HepG2 (cell line): ENCODE measurements around the gene PPP2R2C. TPM values are rescaled to one million over a fixed set of nuclear protein-coding genes. Genes with fewer than 3 reads are reported as not detected.

Experiments
- ASH2L ChIP-seq: fragments of 300-600, 200-600 bp; sonication (generic); IDR thresholded peaks from 2 replicates; pipeline ENCODE4 v1.7.0; 2017; ENCODE audit warnings: low read depth, mild to moderate bottlenecking, moderate library complexity, mixed read lengths, low read length; ENCODE audit not compliant: insufficient read length
- BRD4 ChIP-seq: sonication (generic); formaldehyde crosslinking; IDR thresholded peaks from 2 replicates; pipeline ENCODE4 v1.4.0; 2020; ENCODE audit warnings: missing genetic modification reagents
- DMAP1 ChIP-seq: IDR thresholded peaks from 2 replicates; pipeline ENCODE4 v1.6.1; 2016
- ELF3 ChIP-seq: IDR thresholded peaks from 2 replicates; pipeline ENCODE4 v1.6.1; 2016; ENCODE audit warnings: missing genetic modification reagents, missing compliant biosample characterization
- FOXP4 ChIP-seq: sonication (generic); formaldehyde crosslinking; IDR thresholded peaks from 2 replicates; pipeline ENCODE4 v1.4.0; 2020; ENCODE audit warnings: missing genetic modification reagents
- HES4 ChIP-seq: sonication (generic); formaldehyde crosslinking; IDR thresholded peaks from 2 replicates; pipeline ENCODE4 v1.9.0; 2021; ENCODE audit warnings: mild to moderate bottlenecking, missing genetic modification reagents, borderline replicate concordance
- JARID2 ChIP-seq: sonication (generic); formaldehyde crosslinking; IDR thresholded peaks from 2 replicates; pipeline ENCODE4 v1.8.1; 2023; ENCODE audit warnings: missing genetic modification reagents, inconsistent platforms; ENCODE audit not compliant: insufficient replicate concordance
- MEF2D ChIP-seq: sonication (generic); formaldehyde crosslinking; IDR thresholded peaks from 2 replicates; pipeline ENCODE4 v1.5.1; 2020; ENCODE audit warnings: mild to moderate bottlenecking, missing genetic modification reagents
- NAIF1 ChIP-seq: sonication (generic); formaldehyde crosslinking; IDR thresholded peaks from 2 replicates; pipeline ENCODE4 v1.5.0; 2020; ENCODE audit warnings: mild to moderate bottlenecking, missing genetic modification reagents, borderline replicate concordance
- NFE2L2 ChIP-seq: fragments of 150-350 bp; IDR thresholded peaks from 2 replicates; pipeline ENCODE4 v1.6.1; 2014; ENCODE audit warnings: low read length
- POLR2AphosphoS5 ChIP-seq: IDR thresholded peaks from 2 replicates; pipeline ENCODE4 v1.6.1; 2012; ENCODE audit warnings: low read depth, low read length
- TOE1 ChIP-seq: sonication (generic); formaldehyde crosslinking; IDR thresholded peaks from 2 replicates; pipeline ENCODE4 v1.4.0; 2020; ENCODE audit warnings: mild to moderate bottlenecking, missing genetic modification reagents
- USF2 ChIP-seq, 2 experiments: sonication (generic) in 1 of 2; formaldehyde crosslinking in 1 of 2; IDR thresholded peaks; 2 replicates each; pipeline versions ENCODE4 v1.5.1 to v1.6.1; 2011 to 2020; ENCODE audit warnings: borderline replicate concordance in 1 of 2, low read depth in 1 of 2, low read length in 1 of 2, mild to moderate bottlenecking in 1 of 2, missing genetic modification reagents in 1 of 2, moderate library complexity in 1 of 2
- ZNF124 ChIP-seq: sonication (generic); formaldehyde crosslinking; IDR thresholded peaks from 2 replicates; pipeline ENCODE4 v1.4.0; 2020; ENCODE audit warnings: missing genetic modification reagents
- ZNF512 ChIP-seq: sonication (generic); formaldehyde crosslinking; IDR thresholded peaks from 2 replicates; pipeline ENCODE4 v1.4.0; 2020; ENCODE audit warnings: mild to moderate bottlenecking, missing genetic modification reagents
- ZNF543 ChIP-seq: sonication (generic); formaldehyde crosslinking; IDR thresholded peaks from 2 replicates; pipeline ENCODE4 v1.4.0; 2020; ENCODE audit warnings: mild to moderate bottlenecking, missing genetic modification reagents
- ZNF775 ChIP-seq: sonication (generic); formaldehyde crosslinking; IDR thresholded peaks from 2 replicates; pipeline ENCODE4 v1.4.0; 2020; ENCODE audit warnings: missing genetic modification reagents, mild to moderate bottlenecking, moderate library complexity, borderline replicate concordance
- ZNF816 ChIP-seq: sonication (generic); formaldehyde crosslinking; IDR thresholded peaks from 2 replicates; pipeline ENCODE4 v1.8.0; 2022; ENCODE audit warnings: missing genetic modification reagents, mild to moderate bottlenecking, borderline replicate concordance
- ZNF841 ChIP-seq: sonication (generic); formaldehyde crosslinking; IDR thresholded peaks from 2 replicates; pipeline ENCODE4 v1.8.1; 2023; ENCODE audit warnings: missing genetic modification reagents, borderline replicate concordance
- polyA plus RNA-seq, 8 experiments: library from polyadenylated mRNA; depleted of rRNA in 3 of 8; stranded (reverse) in 7 of 8; unstranded in 1 of 8; fragments of >200 nt; fragmentation: Illumina TruSeq in 4 of 8; extraction: Trizol in 4 of 8; gene quantifications; 2 replicates each; pipeline versions ENCODE4 v1.2.1 to v1.2.3, GENCODE V29; 2011 to 2016; ENCODE audit warnings: low read depth in 4 of 8, missing spikeins in 1 of 8, mixed read lengths in 1 of 8; ENCODE audit not compliant: insufficient read depth in 1 of 8
- total RNA-seq, 5 experiments: library from RNA; depleted of rRNA; stranded (reverse); fragments of >200 nt; fragmentation: Illumina TruSeq; extraction: Trizol; gene quantifications; 2 replicates each; pipeline ENCODE4 v1.2.3, GENCODE V29; 2016; ENCODE audit warnings: low read depth in 1 of 5
- TF ChIP-seq, protein P1 (sequence below): IDR thresholded peaks from 2 replicates; pipeline ENCODE4 v1.6.1; 2016; ENCODE audit warnings: mild to moderate bottlenecking

PPP2R2C gene
- total and polyA plus RNA-seq, 2 of the 13 experiments (the other 11 are each of a cell fraction or from before 2014, with no cell fraction given) = 0.60 to 8.6 TPM

GRCh38 chr4:6308899-6309643 is 163.3 kb downstream of the PPP2R2C start (continued):
- TF ChIP-seq ZNF124 (CRISPR knock-in tag) = no peak
- no peak for TF ChIP-seq NFE2L2
- no peak for TF ChIP-seq NAIF1
- TF ChIP-seq MEF2D (CRISPR knock-in tag) = no peak
- peak; percentile 80 for TF ChIP-seq ZNF543 (CRISPR knock-in tag)
- no peak for TF ChIP-seq POLR2AphosphoS5
- TF ChIP-seq USF2 (IDR thresholded peaks at IDR 0.05; ENCODE audit: low read depth, low read length) = no peak
- no peak for TF ChIP-seq USF2 (CRISPR knock-in tag; IDR thresholded peaks at IDR 0.05; ENCODE audit: borderline replicate concordance)
- TF ChIP-seq HES4 (CRISPR knock-in tag) = peak; percentile 46; the same call in 1 of the 2 replicates
- TF ChIP-seq FOXP4 (CRISPR knock-in tag) = no peak
- TF ChIP-seq BRD4 (CRISPR knock-in tag) = peak; percentile 24; the same call in 1 of the 2 replicates
- TF ChIP-seq ZNF841 = no peak; the same call in 1 of the 2 replicates
- no peak for TF ChIP-seq JARID2 (CRISPR knock-in tag)
- TF ChIP-seq ZNF775 (CRISPR knock-in tag) = 0 out of 2 replicates have a peak, but pooled peaks have one; percentile 82
- 0 out of 2 replicates have a peak, but pooled peaks have one; percentile 30 for TF ChIP-seq TOE1 (CRISPR knock-in tag)
- TF ChIP-seq, protein P1, sequence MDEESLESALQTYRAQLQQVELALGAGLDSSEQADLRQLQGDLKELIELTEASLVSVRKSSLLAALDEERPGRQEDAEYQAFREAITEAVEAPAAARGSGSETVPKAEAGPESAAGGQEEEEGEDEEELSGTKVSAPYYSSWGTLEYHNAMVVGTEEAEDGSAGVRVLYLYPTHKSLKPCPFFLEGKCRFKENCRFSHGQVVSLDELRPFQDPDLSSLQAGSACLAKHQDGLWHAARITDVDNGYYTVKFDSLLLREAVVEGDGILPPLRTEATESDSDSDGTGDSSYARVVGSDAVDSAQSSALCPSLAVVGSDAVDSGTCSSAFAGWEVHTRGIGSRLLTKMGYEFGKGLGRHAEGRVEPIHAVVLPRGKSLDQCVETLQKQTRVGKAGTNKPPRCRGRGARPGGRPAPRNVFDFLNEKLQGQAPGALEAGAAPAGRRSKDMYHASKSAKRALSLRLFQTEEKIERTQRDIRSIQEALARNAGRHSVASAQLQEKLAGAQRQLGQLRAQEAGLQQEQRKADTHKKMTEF (CRISPR knock-in tag) = peak; percentile 92
- TF ChIP-seq ELF3 = peak; percentile 33; the same call in 1 of the 2 replicates
- peak; percentile 83; the same call in 1 of the 2 replicates for TF ChIP-seq ZNF816 (CRISPR knock-in tag)
- TF ChIP-seq ASH2L = peak; percentile 27
- 0 out of 2 replicates have a peak, but pooled peaks have one; percentile 49 for TF ChIP-seq DMAP1 (CRISPR knock-in tag)
- TF ChIP-seq ZNF512 = 0 out of 2 replicates have a peak, but pooled peaks have one; percentile 43
